Measurements from ENCODE around the gene FNDC10.

FNDC10 gene

GRCh38 chr1:1615256-1616044, 15.5 kb upstream of the FNDC10 start, which contains the start of gene MIB2:
TSS of gene MIB2 (plus strand) at chr1:1615500. CDS start at chr1:1623453, 7,953 bp downstream.
- DNase-seq, result peak; percentile 96

GRCh38 chr1:1614954-1615255, 15.0 kb upstream of the FNDC10 start:
- DNase-seq, result no peak

GRCh38 chr1:1614204-1614953, 14.4 kb upstream of the FNDC10 start:
- DNase-seq, result peak; percentile 52

GRCh38 chr1:1613509-1614082, 13.7 kb upstream of the FNDC10 start:
- no peak for DNase-seq

GRCh38 chr1:1612104-1612400, 12.1 kb upstream of the FNDC10 start:
- no peak for DNase-seq

GRCh38 chr1:1610796-1611195, 10.9 kb upstream of the FNDC10 start:
- DNase-seq, result no peak

GRCh38 chr1:1609822-1610485, 10.0 kb upstream of the FNDC10 start:
- no peak for DNase-seq

- DNase-seq, result no peak
Observed at GRCh38 chr1:1606232-1606631, 6.3 kb upstream of the FNDC10 start.

- no peak for DNase-seq
Observed at GRCh38 chr1:1605724-1606123, 5.8 kb upstream of the FNDC10 start.

GRCh38 chr1:1605034-1605591, 5.2 kb upstream of the FNDC10 start:
- DNase-seq, result no peak

GRCh38 chr1:1604374-1605033, 4.6 kb upstream of the FNDC10 start:
- no peak for DNase-seq

- no peak for DNase-seq
Observed at GRCh38 chr1:1603671-1604373, 3.9 kb upstream of the FNDC10 start.

GRCh38 chr1:1602968-1603506, 3.1 kb upstream of the FNDC10 start:
- DNase-seq, result no peak

- no peak for DNase-seq
Observed at GRCh38 chr1:1602304-1602967, 2.5 kb upstream of the FNDC10 start.

GRCh38 chr1:1601564-1602303, 1.8 kb upstream of the FNDC10 start:
- no peak for DNase-seq

GRCh38 chr1:1600861-1601563, 1.1 kb upstream of the FNDC10 start:
- DNase-seq, result no peak

GRCh38 chr1:1599030-1599934, 653 bp downstream of the FNDC10 start:
- peak; percentile 35 for DNase-seq

GRCh38 chr1:1598720-1599029, 1.3 kb downstream of the FNDC10 start:
- DNase-seq, result no peak

All from activated effector memory CD4-positive, alpha-beta T cell treated with Interleukin-2 at 50 U/mL for 16 hours (primary cell).